ENCODE data around the gene OCA2.

Gene OCA2

GRCh38 chr15:28113394-28114113 lies 14.4 kb upstream of the OCA2 start:
- H3K36me3 ChIP-seq (ENCODE audit: control insufficient read depth in 1 of 2, insufficient read depth in 2 of 2, low read length in 2 of 2) = peaks cover 32 to 70% of the 10 kb centered on the region in 2 donors
- H3K27ac ChIP-seq (ENCODE audit: low read depth, low read length) = no peak overlapping the region
- H3K9me3 ChIP-seq (ENCODE audit: control insufficient read depth in 1 of 2, low read length in 2 of 2) = no peaks in the 10 kb centered on the region
- H3K4me3 ChIP-seq (ENCODE audit: low read depth in 1 of 2, low read length in 2 of 2) = no peak overlapping the region
- no peak overlapping the region for H3K9ac ChIP-seq (ENCODE audit: low read depth in 1 of 2, low read length in 2 of 2)
- no peaks in the 10 kb centered on the region for H3K27me3 ChIP-seq (ENCODE audit: control insufficient read depth in 1 of 2, insufficient read depth in 2 of 2, low read length in 2 of 2)
- H3K4me1 ChIP-seq (ENCODE audit: control insufficient read depth in 1 of 2, insufficient read depth in 2 of 2, low read length in 2 of 2) = no peaks in the 10 kb centered on the region

DNA sequence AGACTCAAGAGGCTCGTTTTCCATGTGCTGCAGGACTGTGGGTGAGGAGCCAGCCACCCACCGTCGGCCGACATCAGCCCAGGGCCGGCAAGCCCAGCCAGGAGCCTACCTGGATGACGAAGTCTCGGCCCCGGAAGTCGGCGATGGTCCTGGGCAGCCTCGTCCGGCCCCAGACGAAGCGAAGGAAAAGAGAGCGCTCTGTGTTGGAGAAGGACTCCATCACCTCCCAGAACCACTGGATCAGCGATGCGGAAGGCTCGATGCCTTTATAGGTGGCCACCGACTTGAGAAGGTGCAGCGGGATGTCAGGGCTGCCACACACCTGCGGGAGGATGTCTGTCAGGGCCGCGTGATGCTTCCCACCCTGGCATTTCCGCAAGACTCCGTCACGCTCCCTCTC lies 13.8 kb upstream of the OCA2 start:
- Histone ChIP-seq H3K9me3 (ENCODE audit: control insufficient read depth in 1 of 2, low read length in 2 of 2) (no peaks in the 10 kb centered on the region), H3K27ac (ENCODE audit: low read depth, low read length) (no peak overlapping the region), H3K27me3 (ENCODE audit: control insufficient read depth in 1 of 2, insufficient read depth in 2 of 2, low read length in 2 of 2) (peaks cover under 1 to 2% of the 10 kb centered on the region in 2 donors), H3K4me1 (ENCODE audit: control insufficient read depth in 1 of 2, insufficient read depth in 2 of 2, low read length in 2 of 2) (no peaks in the 10 kb centered on the region), H3K9ac (ENCODE audit: low read depth in 1 of 2, low read length in 2 of 2) (no peak overlapping the region), H3K36me3 (ENCODE audit: control insufficient read depth in 1 of 2, insufficient read depth in 2 of 2, low read length in 2 of 2) (peaks cover 32 to 64% of the 10 kb centered on the region in 2 donors), H3K4me3 (ENCODE audit: low read depth in 1 of 2, low read length in 2 of 2) (no peak overlapping the region)

DNA sequence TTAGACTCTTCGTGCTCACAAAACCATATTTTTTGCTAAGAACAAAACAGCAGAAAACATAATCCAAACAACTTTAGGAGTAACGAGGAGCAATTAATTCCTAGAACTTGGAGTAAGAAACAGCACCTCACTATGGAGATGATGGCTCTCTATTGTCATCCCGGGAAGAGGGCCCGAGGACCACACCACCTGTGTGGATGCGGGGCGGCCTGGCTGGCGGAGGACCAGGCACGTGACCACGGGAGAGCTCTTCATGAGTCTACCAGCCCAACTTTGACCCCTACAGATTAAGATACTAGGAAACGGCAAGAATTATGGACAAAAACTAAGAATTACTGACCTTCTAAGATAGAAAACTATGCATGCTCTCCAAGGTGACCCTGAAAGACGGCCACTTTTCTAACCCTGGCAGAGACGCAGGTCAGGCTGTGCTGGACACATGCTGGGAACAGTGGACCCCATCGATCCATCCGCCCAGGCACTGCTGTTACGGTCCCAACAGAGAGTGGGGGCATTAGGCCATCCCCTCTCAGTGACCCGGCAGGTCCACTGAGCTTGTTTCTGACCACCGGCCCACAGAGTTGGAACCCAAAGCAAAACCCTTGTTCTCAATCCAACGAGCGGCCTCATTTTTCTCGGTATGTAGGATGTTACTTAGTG lies 13.1 kb upstream of the OCA2 start:
- peaks cover 32 to 58% of the 10 kb centered on the region in 2 donors for H3K36me3 ChIP-seq (ENCODE audit: control insufficient read depth in 1 of 2, insufficient read depth in 2 of 2, low read length in 2 of 2)

DNA sequence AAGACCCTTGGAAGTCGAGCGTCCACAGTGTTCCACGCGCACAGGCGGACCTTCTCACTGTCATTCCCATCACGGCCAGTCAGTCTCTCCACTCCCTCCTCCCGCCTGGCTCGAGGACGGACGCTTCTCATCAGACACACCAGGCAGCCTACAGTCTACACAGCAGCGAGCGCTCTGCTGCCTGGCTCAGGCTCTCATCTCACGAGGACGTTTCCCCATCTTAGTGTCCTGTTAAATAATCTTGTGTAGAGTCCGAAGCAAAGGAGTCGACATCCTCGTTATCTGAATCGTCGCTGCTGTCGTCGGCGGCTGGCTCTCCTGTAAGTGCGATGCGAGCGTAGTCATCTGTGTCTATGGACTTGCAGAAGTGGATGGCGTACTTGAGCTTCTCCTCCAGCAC lies 12.4 kb upstream of the OCA2 start:
- Histone ChIP-seq H3K27ac (ENCODE audit: low read depth, low read length) (no peak overlapping the region), H3K4me1 (ENCODE audit: control insufficient read depth in 1 of 2, insufficient read depth in 2 of 2, low read length in 2 of 2) (no peaks in the 10 kb centered on the region), H3K27me3 (ENCODE audit: control insufficient read depth in 1 of 2, insufficient read depth in 2 of 2, low read length in 2 of 2) (peaks cover 6 to 9% of the 10 kb centered on the region in 2 donors), H3K36me3 (ENCODE audit: control insufficient read depth in 1 of 2, insufficient read depth in 2 of 2, low read length in 2 of 2) (peaks cover 32 to 51% of the 10 kb centered on the region in 2 donors), H3K4me3 (ENCODE audit: low read depth in 1 of 2, low read length in 2 of 2) (no peak overlapping the region), H3K9ac (ENCODE audit: low read depth in 1 of 2, low read length in 2 of 2) (no peak overlapping the region), H3K9me3 (ENCODE audit: control insufficient read depth in 1 of 2, low read length in 2 of 2) (no peaks in the 10 kb centered on the region)

More for the DNA sequence above, 13.1 kb upstream of the OCA2 start:
- H3K9me3 ChIP-seq (ENCODE audit: control insufficient read depth in 1 of 2, low read length in 2 of 2) = no peaks in the 10 kb centered on the region
- no peak overlapping the region for H3K4me3 ChIP-seq (ENCODE audit: low read depth in 1 of 2, low read length in 2 of 2)
- peaks cover 6 to 9% of the 10 kb centered on the region in 2 donors for H3K27me3 ChIP-seq (ENCODE audit: control insufficient read depth in 1 of 2, insufficient read depth in 2 of 2, low read length in 2 of 2)
- no peak overlapping the region for H3K9ac ChIP-seq (ENCODE audit: low read depth in 1 of 2, low read length in 2 of 2)
- H3K4me1 ChIP-seq (ENCODE audit: control insufficient read depth in 1 of 2, insufficient read depth in 2 of 2, low read length in 2 of 2) = no peaks in the 10 kb centered on the region
- H3K27ac ChIP-seq (ENCODE audit: low read depth, low read length) = no peak overlapping the region

- Histone ChIP-seq H3K36me3 (ENCODE audit: control insufficient read depth in 1 of 2, insufficient read depth in 2 of 2, low read length in 2 of 2) (peaks cover 32 to 42% of the 10 kb centered on the region in 2 donors), H3K4me3 (ENCODE audit: low read depth in 1 of 2, low read length in 2 of 2) (no peak overlapping the region), H3K9me3 (ENCODE audit: control insufficient read depth in 1 of 2, low read length in 2 of 2) (no peaks in the 10 kb centered on the region), H3K27me3 (ENCODE audit: control insufficient read depth in 1 of 2, insufficient read depth in 2 of 2, low read length in 2 of 2) (peaks cover 15 to 17% of the 10 kb centered on the region in 2 donors), H3K4me1 (ENCODE audit: control insufficient read depth in 1 of 2, insufficient read depth in 2 of 2, low read length in 2 of 2) (peaks cover 0 to 6% of the 10 kb centered on the region in 2 donors), H3K27ac (ENCODE audit: low read depth, low read length) (no peak overlapping the region), H3K9ac (ENCODE audit: low read depth in 1 of 2, low read length in 2 of 2) (no peak overlapping the region)
These were observed 11.4 kb upstream of the OCA2 start for GRCh38 chr15:28110481-28110881.

DNA sequence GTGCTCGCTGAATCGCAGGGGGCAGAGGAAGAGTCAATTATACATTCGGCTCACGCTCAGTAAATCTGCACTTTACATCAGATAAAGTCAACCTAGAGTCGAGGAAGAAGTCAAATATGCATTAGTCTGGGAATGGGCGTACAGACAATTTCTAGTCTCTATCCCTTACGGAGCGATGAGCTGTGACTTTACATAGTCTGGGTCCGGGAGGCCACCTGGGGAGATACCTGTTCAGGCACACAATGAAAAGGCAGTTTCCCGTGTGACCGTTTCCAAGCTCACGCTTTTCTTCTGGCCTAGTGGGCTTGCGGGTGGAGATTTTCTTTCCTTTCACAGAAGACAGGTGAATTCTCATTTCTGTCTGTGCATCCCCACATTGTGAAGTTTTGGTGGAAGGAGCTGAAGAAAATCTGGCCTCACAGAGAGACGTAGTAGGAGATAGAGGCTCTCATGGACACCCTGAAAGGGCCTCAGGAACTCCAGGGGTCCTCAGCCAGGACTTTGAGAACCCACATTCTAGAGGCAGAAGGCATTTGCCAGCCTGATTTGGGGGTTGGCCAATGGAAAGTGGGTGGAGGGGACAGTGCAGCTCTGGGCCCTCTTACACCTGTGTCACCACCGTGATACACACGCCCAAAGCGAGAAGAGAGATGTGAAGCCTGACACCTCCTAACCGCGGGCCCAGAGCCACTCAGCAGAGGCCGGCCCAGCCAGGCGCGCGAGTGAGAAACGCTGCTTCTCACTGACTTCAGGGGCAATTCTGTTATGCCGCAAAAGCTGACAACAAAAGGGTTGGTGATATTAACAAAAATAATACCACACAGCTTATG lies 10.7 kb upstream of the OCA2 start:
- H3K9ac ChIP-seq (ENCODE audit: low read depth in 1 of 2, low read length in 2 of 2) = no peak overlapping the region
- peaks cover 15 to 18% of the 10 kb centered on the region in 2 donors for H3K27me3 ChIP-seq (ENCODE audit: control insufficient read depth in 1 of 2, insufficient read depth in 2 of 2, low read length in 2 of 2)
- H3K4me3 ChIP-seq (ENCODE audit: low read depth in 1 of 2, low read length in 2 of 2) = no peak overlapping the region
- H3K4me1 ChIP-seq (ENCODE audit: control insufficient read depth in 1 of 2, insufficient read depth in 2 of 2, low read length in 2 of 2) = peaks cover 0 to 6% of the 10 kb centered on the region in 2 donors
- H3K9me3 ChIP-seq (ENCODE audit: control insufficient read depth in 1 of 2, low read length in 2 of 2) = no peaks in the 10 kb centered on the region
- no peak overlapping the region for H3K27ac ChIP-seq (ENCODE audit: low read depth, low read length)
- peaks cover 30 to 36% of the 10 kb centered on the region in 2 donors for H3K36me3 ChIP-seq (ENCODE audit: control insufficient read depth in 1 of 2, insufficient read depth in 2 of 2, low read length in 2 of 2)

- peaks cover 13 to 16% of the 10 kb centered on the region in 2 donors for H3K36me3 ChIP-seq (ENCODE audit: control insufficient read depth in 1 of 2, insufficient read depth in 2 of 2, low read length in 2 of 2)
- no peak overlapping the region for H3K4me3 ChIP-seq (ENCODE audit: low read depth in 1 of 2, low read length in 2 of 2)
- peaks cover 15 to 18% of the 10 kb centered on the region in 2 donors for H3K27me3 ChIP-seq (ENCODE audit: control insufficient read depth in 1 of 2, insufficient read depth in 2 of 2, low read length in 2 of 2)
- H3K9me3 ChIP-seq (ENCODE audit: control insufficient read depth in 1 of 2, low read length in 2 of 2) = no peaks in the 10 kb centered on the region
- H3K9ac ChIP-seq (ENCODE audit: low read depth in 1 of 2, low read length in 2 of 2) = no peak overlapping the region
- H3K4me1 ChIP-seq (ENCODE audit: control insufficient read depth in 1 of 2, insufficient read depth in 2 of 2, low read length in 2 of 2) = peaks cover 0 to 6% of the 10 kb centered on the region in 2 donors
- H3K27ac ChIP-seq (ENCODE audit: low read depth, low read length) = no peak overlapping the region
These were observed 8.8 kb upstream of the OCA2 start for GRCh38 chr15:28107904-28108275.

GRCh38 chr15:28107111-28107903 lies 8.2 kb upstream of the OCA2 start:
- Histone ChIP-seq H3K27ac (ENCODE audit: low read depth, low read length) (no peak overlapping the region), H3K27me3 (ENCODE audit: control insufficient read depth in 1 of 2, insufficient read depth in 2 of 2, low read length in 2 of 2) (peaks cover 15 to 18% of the 10 kb centered on the region in 2 donors), H3K4me1 (ENCODE audit: control insufficient read depth in 1 of 2, insufficient read depth in 2 of 2, low read length in 2 of 2) (peaks cover 0 to 6% of the 10 kb centered on the region in 2 donors), H3K9ac (ENCODE audit: low read depth in 1 of 2, low read length in 2 of 2) (no peak overlapping the region), H3K4me3 (ENCODE audit: low read depth in 1 of 2, low read length in 2 of 2) (peak overlapping the region; percentile 44 to 58), H3K36me3 (ENCODE audit: control insufficient read depth in 1 of 2, insufficient read depth in 2 of 2, low read length in 2 of 2) (peaks cover 8 to 11% of the 10 kb centered on the region in 2 donors), H3K9me3 (ENCODE audit: control insufficient read depth in 1 of 2, low read length in 2 of 2) (no peaks in the 10 kb centered on the region)

DNA sequence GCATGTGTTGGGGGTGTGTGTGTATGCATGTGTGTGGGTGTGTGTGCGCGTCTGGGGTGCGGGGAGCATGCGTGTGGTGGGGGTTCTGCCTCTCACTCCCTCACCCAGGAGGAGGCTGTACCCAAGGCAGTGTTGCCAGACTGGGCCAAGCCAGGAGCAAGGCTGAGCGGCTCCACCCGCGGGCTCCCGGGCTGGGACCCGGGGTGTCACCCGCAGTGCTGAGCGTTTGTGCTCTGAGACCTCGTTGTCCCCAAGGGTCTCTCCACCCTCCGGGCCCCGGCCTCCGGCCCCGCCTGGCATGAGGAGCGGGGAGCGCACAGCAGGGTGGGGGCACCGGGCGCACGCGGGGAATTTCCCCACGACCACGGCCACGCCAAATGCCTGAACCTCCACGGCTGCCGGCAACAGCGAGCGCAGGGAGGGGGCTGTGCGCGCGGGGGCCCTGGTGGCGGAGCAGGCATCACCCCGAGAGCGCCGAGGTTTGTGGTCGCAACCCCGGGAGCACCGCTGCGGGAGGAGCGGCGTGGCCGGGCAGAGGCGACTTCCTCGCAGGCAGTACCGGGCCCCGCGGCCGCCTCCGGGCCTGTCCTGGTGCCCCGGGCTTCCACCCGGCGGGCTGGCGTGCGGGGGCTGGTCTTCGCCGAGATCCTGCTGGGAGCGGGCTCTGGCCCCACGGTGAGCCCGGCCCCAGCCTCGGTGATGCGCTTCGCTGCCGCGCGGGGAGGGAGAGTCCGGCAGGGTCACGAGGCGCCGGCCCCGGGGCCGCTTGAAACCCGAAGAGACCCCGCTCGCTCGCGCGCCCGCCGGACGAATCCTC lies 7.4 kb upstream of the OCA2 start:
- peaks cover 0 to 3% of the 10 kb centered on the region in 2 donors for H3K36me3 ChIP-seq (ENCODE audit: control insufficient read depth in 1 of 2, insufficient read depth in 2 of 2, low read length in 2 of 2)
- peaks cover 0 to 6% of the 10 kb centered on the region in 2 donors for H3K4me1 ChIP-seq (ENCODE audit: control insufficient read depth in 1 of 2, insufficient read depth in 2 of 2, low read length in 2 of 2)
- peaks cover 17 to 18% of the 10 kb centered on the region in 2 donors for H3K27me3 ChIP-seq (ENCODE audit: control insufficient read depth in 1 of 2, insufficient read depth in 2 of 2, low read length in 2 of 2)
- H3K27ac ChIP-seq (ENCODE audit: low read depth, low read length) = no peak overlapping the region
- H3K9ac ChIP-seq (ENCODE audit: low read depth in 1 of 2, low read length in 2 of 2) = no peak overlapping the region
- H3K9me3 ChIP-seq (ENCODE audit: control insufficient read depth in 1 of 2, low read length in 2 of 2) = no peaks in the 10 kb centered on the region
- H3K4me3 ChIP-seq (ENCODE audit: low read depth in 1 of 2, low read length in 2 of 2) = peak overlapping the region; percentile 44 to 58

All from duodenal mucosa (tissue), 2 donors.